ENCODE data around the gene HK1. TPM values are rescaled to one million over a fixed set of nuclear protein-coding genes. Genes with fewer than 3 reads are reported as not detected.

HK1 gene
- total RNA-seq, 1 donor from 2014 or later = 65.6 TPM

GRCh38 chr10:69343905-69344304 lies 65.6 kb downstream of the HK1 start:
- Mint-ChIP-seq H3K4me1 (peaks cover 24% of the 10 kb centered on the region), H3K27ac (no peak overlapping the region)

GRCh38 chr10:69344591-69345252 lies 66.4 kb downstream of the HK1 start:
- Mint-ChIP-seq H3K4me3 (no peak overlapping the region), H3K27ac (no peak overlapping the region), H3K9me3 (no peaks in the 10 kb centered on the region), H3K27me3 (ENCODE audit: low read depth) (no peaks in the 10 kb centered on the region), H3K36me3 (peaks cover 15% of the 10 kb centered on the region), H3K4me1 (peaks cover 17% of the 10 kb centered on the region)
- no peak for DNase-seq (ENCODE audit: low spot score in 2 of 2, unreplicated experiment in 2 of 2)
- TF ChIP-seq CTCF (IDR thresholded peaks at IDR 0.05; ENCODE audit: unreplicated experiment) = no peak

More at GRCh38 chr10:69343905-69344304, 65.6 kb downstream of the HK1 start:
- Mint-ChIP-seq H3K36me3 (peaks cover 15% of the 10 kb centered on the region), H3K27me3 (ENCODE audit: low read depth) (no peaks in the 10 kb centered on the region), H3K4me3 (no peak overlapping the region), H3K9me3 (no peaks in the 10 kb centered on the region)
- no peak for DNase-seq (ENCODE audit: low spot score in 2 of 2, unreplicated experiment in 2 of 2)
- TF ChIP-seq CTCF (IDR thresholded peaks at IDR 0.05; ENCODE audit: unreplicated experiment) = no peak

- no peak for TF ChIP-seq CTCF (IDR thresholded peaks at IDR 0.05; ENCODE audit: unreplicated experiment)
- DNase-seq (ENCODE audit: low spot score in 2 of 2, unreplicated experiment in 2 of 2) = no peak
- H3K4me3 Mint-ChIP-seq = no peak overlapping the region
- no peaks in the 10 kb centered on the region for H3K9me3 Mint-ChIP-seq
- H3K4me1 Mint-ChIP-seq = peaks cover 14% of the 10 kb centered on the region
- H3K27me3 Mint-ChIP-seq (ENCODE audit: low read depth) = no peaks in the 10 kb centered on the region
- H3K36me3 Mint-ChIP-seq = peaks cover 20% of the 10 kb centered on the region
- H3K27ac Mint-ChIP-seq = no peak overlapping the region
Measured at GRCh38 chr10:69345402-69345801, 67.1 kb downstream of the HK1 start.

- Mint-ChIP-seq H3K9me3 (no peaks in the 10 kb centered on the region), H3K27ac (peak overlapping the region; percentile 41), H3K4me3 (no peak overlapping the region), H3K36me3 (peaks cover 22% of the 10 kb centered on the region), H3K27me3 (ENCODE audit: low read depth) (no peaks in the 10 kb centered on the region), H3K4me1 (peaks cover 11% of the 10 kb centered on the region)
- TF ChIP-seq CTCF (IDR thresholded peaks at IDR 0.05; ENCODE audit: unreplicated experiment) = no peak
- DNase-seq (ENCODE audit: low spot score in 2 of 2, unreplicated experiment in 2 of 2) = no peak
Measured at GRCh38 chr10:69345890-69346474, 67.7 kb downstream of the HK1 start.

- Mint-ChIP-seq H3K27ac (no peak overlapping the region), H3K4me3 (no peak overlapping the region), H3K9me3 (no peaks in the 10 kb centered on the region), H3K36me3 (peaks cover 22% of the 10 kb centered on the region), H3K27me3 (ENCODE audit: low read depth) (no peaks in the 10 kb centered on the region), H3K4me1 (peaks cover 11% of the 10 kb centered on the region)
- DNase-seq (ENCODE audit: low spot score in 2 of 2, unreplicated experiment in 2 of 2) = no peak
- TF ChIP-seq CTCF (IDR thresholded peaks at IDR 0.05; ENCODE audit: unreplicated experiment) = no peak
Measured at GRCh38 chr10:69346776-69347175, 68.5 kb downstream of the HK1 start.
